A673 (cell line): Measurements from ENCODE around the gene KPNB1. TPM values are rescaled to one million over a fixed set of nuclear protein-coding genes. Genes with fewer than 3 reads are reported as not detected.

Source experiments
- BruUV-seq: library from RNA; stranded (reverse); fragments of 400-500 nt; replicated peaks from 2 replicates; lab custom pipeline; 2021; lab: Mats Ljungman, UMichigan
- CTCF ChIA-PET: fragments of 300-600 bp; sonication (Branson Sonifier 250); formaldehyde crosslinking; loops from one replicate; lab custom pipeline; 2022; ENCODE audit warnings: antibody characterized with exemption; lab: Charles Lee
- POLR2A ChIA-PET: fragments of 300-600 bp; sonication (Branson Sonifier 250); formaldehyde crosslinking; loops from one replicate; lab custom pipeline; 2022; ENCODE audit warnings: antibody characterized with exemption; ENCODE audit not compliant: low non-redundant PET; lab: Charles Lee
- DNase-seq: peaks from one replicate; pipeline ENCODE4 v3.0.0-alpha.2; 2015; ENCODE audit warnings: low spot score
- H3K27ac ChIP-seq: fragments of 200-600 bp; sonication (generic); 2 replicates; pipeline ENCODE4 v1.5.1; 2016; ENCODE audit warnings: mixed run types, low read depth, mild to moderate bottlenecking, mixed read lengths, antibody characterized with exemption, low read length; ENCODE audit not compliant: poor library complexity, severe bottlenecking
- H3K27me3 ChIP-seq: fragments of 200-600 bp; sonication (generic); replicated peaks from 2 replicates; pipeline ENCODE4 v1.6.1; 2017; ENCODE audit warnings: mixed run types, low read depth, mild to moderate bottlenecking, mixed read lengths, antibody characterized with exemption, low read length; ENCODE audit not compliant: insufficient read depth, poor library complexity
- H3K36me3 ChIP-seq: fragments of 200-600 bp; sonication (generic); 2 replicates; pipeline ENCODE4 v1.6.1; 2016; ENCODE audit warnings: mixed run types, mild to moderate bottlenecking, mixed read lengths, antibody characterized with exemption, low read length; ENCODE audit not compliant: insufficient read depth, poor library complexity, severe bottlenecking
- H3K4me1 ChIP-seq: fragments of 200-600 bp; sonication (generic); 2 replicates; pipeline ENCODE4 v1.6.1; 2017; ENCODE audit warnings: mixed run types, mild to moderate bottlenecking, mixed read lengths, antibody characterized with exemption, low read length; ENCODE audit not compliant: insufficient read depth, poor library complexity, severe bottlenecking
- H3K4me3 ChIP-seq: fragments of 200-600 bp; sonication (generic); 2 replicates; pipeline ENCODE4 v1.5.1; 2016; ENCODE audit warnings: low read depth, mixed run types, mild to moderate bottlenecking, mixed read lengths, low read length; ENCODE audit not compliant: poor library complexity, severe bottlenecking
- H3K9me3 ChIP-seq: fragments of 200-600 bp; sonication (generic); 2 replicates; pipeline ENCODE4 v1.6.1; 2016; ENCODE audit warnings: mixed run types, low read depth, mild to moderate bottlenecking, mixed read lengths, antibody characterized with exemption, low read length; ENCODE audit not compliant: poor library complexity, severe bottlenecking
- EZH2 ChIP-seq: fragments of 200-600 bp; sonication (generic); IDR thresholded peaks from 2 replicates; pipeline ENCODE4 v1.6.1; 2017; ENCODE audit warnings: borderline replicate concordance, low read depth, mild to moderate bottlenecking, mixed read lengths, antibody characterized with exemption, low read length; ENCODE audit not compliant: poor library complexity, severe bottlenecking
- intact Hi-C: fragments of 100-400 bp; cut with micrococcal nuclease; formaldehyde crosslinking; loops from one replicate; pipeline ENCODE4 v1.10.0; 2022; ENCODE audit not compliant: unreplicated experiment
- total RNA-seq: library from RNA; stranded (reverse); gene quantifications from 2 replicates; pipeline ENCODE4 v1.2.3, GENCODE V29; 2021
- TF ChIP-seq, protein P1 (sequence below): fragments of 300-800, 200-600 bp; sonication (generic); conservative IDR thresholded peaks from 2 replicates; pipeline ENCODE4 v1.5.1; 2017; ENCODE audit warnings: low read depth, mild to moderate bottlenecking, antibody characterized with exemption, low read length, moderate library complexity, mixed read lengths

The KPNB1 gene
- total RNA-seq, 1 experiment from 2014 or later = 429 TPM

DNA sequence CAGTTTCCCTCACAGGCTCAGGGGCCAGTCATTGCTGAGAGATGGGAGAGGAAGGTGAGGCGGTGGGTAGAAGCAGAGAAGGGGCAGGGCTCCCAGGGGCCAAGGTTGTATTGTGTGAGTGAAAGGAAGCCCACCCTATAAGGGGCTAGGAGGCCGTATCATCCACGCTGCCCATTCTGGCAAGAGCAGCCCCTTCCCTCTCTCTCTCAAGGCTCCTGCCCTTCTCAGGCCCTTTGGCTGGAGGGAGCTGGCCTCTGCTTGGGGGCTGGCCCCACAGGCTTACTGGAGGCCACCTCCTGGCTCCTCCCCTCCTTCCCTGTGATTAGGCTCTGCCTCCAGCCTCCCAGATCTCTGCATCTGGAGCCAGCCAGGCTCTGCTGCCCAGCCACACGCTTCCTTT lies 51.9 kb downstream of the KPNB1 start:
- no peak for DNase-seq
- Histone ChIP-seq H3K9me3 (no peaks in the 10 kb centered on the region), H3K27ac (no peak overlapping the region), H3K27me3 (no peaks in the 10 kb centered on the region), H3K4me3 (no peak overlapping the region), H3K36me3 (peaks cover 4% of the 10 kb centered on the region), H3K4me1 (peaks cover 7% of the 10 kb centered on the region)
- CTCF ChIA-PET = no interaction called here
- no TSS peak for BruUV-seq
- TF ChIP-seq, protein P1, sequence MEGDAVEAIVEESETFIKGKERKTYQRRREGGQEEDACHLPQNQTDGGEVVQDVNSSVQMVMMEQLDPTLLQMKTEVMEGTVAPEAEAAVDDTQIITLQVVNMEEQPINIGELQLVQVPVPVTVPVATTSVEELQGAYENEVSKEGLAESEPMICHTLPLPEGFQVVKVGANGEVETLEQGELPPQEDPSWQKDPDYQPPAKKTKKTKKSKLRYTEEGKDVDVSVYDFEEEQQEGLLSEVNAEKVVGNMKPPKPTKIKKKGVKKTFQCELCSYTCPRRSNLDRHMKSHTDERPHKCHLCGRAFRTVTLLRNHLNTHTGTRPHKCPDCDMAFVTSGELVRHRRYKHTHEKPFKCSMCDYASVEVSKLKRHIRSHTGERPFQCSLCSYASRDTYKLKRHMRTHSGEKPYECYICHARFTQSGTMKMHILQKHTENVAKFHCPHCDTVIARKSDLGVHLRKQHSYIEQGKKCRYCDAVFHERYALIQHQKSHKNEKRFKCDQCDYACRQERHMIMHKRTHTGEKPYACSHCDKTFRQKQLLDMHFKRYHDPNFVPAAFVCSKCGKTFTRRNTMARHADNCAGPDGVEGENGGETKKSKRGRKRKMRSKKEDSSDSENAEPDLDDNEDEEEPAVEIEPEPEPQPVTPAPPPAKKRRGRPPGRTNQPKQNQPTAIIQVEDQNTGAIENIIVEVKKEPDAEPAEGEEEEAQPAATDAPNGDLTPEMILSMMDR = no peak
- TF ChIP-seq EZH2 = no peak
- intact Hi-C loops = no loop called here
- POLR2A ChIA-PET = interaction anchor here (0.5 kb wide), 1 partner anchor 18 kb away, joined by 4 read pairs; no protein-coding TSS in a partner anchor

DNA sequence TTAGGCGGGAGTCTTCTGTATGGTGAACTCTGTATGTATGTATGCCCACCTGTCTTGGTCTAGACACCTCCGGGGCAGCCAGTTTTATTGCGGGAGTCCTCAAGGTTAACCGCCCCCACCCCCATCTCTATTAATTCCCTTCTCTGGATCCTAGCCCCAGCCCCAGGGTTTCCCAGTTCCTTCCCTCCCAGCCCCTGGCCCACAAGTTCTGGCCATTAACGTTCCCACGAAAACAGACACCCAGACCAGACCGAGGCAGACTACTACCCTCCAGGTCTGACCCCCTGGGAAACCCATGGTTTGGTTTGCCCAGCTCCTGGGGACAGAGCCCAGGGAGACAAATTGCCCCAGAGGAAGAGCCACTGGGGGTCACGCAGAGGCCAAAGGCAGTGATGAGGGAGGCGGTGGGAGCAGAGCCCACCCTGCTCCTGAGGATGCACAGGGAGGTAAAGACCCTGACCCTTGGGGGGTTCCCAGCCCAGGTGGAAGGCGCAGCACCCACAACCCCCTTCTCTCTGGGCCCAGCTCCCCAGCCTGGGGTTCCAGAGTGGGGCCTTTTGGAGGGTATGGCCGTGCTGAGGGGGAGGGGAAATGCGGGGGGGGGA lies 52.8 kb downstream of the KPNB1 start:
- H3K27me3 ChIP-seq = no peaks in the 10 kb centered on the region
- peaks cover 10% of the 10 kb centered on the region for H3K4me1 ChIP-seq
- H3K9me3 ChIP-seq = no peaks in the 10 kb centered on the region
- intact Hi-C loops = no loop called here
- POLR2A ChIA-PET = interaction anchor here (0.6 kb wide), 1 partner anchor 137 kb away, joined by 3 read pairs; no protein-coding TSS in a partner anchor
- TF ChIP-seq EZH2 = no peak
- TF ChIP-seq, protein P1 = no peak
- no peak for DNase-seq
- no TSS peak for BruUV-seq
- no peak overlapping the region for H3K27ac ChIP-seq
- CTCF ChIA-PET = no interaction called here
- H3K4me3 ChIP-seq = no peak overlapping the region
- peaks cover 4% of the 10 kb centered on the region for H3K36me3 ChIP-seq

DNA sequence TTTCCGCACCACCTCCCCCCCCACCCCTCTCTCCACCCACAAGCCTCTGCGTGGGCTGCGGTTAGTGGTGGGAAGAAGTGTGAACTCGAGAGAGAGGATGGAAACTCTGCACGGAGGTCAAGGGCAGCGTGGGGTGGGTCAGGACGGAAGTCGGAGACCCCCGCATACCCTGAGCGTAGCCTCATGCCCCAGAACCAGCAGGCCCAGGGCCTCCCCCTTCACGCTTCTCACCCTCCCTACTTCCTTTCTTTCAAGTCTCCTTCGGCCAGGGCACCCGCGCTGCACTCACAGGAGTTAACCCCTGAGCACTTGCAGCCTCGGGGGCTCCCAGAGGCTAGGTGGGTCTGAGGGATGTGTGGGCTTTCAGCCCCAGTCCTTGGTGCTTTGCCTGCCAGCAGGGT lies 53.5 kb downstream of the KPNB1 start:
- no peak overlapping the region for H3K27ac ChIP-seq
- intact Hi-C loops = no loop called here
- no peak for TF ChIP-seq EZH2
- TF ChIP-seq, protein P1 = no peak
- no peaks in the 10 kb centered on the region for H3K9me3 ChIP-seq
- H3K36me3 ChIP-seq = peaks cover 4% of the 10 kb centered on the region
- DNase-seq = no peak
- H3K4me3 ChIP-seq = no peak overlapping the region
- peaks cover 10% of the 10 kb centered on the region for H3K4me1 ChIP-seq
- no peaks in the 10 kb centered on the region for H3K27me3 ChIP-seq
- ChIA-PET POLR2A (no interaction called here), CTCF (no interaction called here)
- no TSS peak for BruUV-seq
